Stimulated activated CD8-positive, alpha-beta memory T cell treated with anti-CD3 and anti-CD28 coated beads, Interleukin-7, amount 100 ng/mL, for 24 hours (primary cell): ENCODE data around the gene GALNT14.
"Not testable (repeated sequence)": the region's sequence is repeated elsewhere in the genome, so short reads cannot be mapped to it uniquely, and the experiment has no call there.

Experiments
- DNase-seq: peaks from one replicate; pipeline ENCODE4 v3.0.0-alpha.2; 2020; ENCODE audit warnings: low read depth

The GALNT14 gene, protein sequence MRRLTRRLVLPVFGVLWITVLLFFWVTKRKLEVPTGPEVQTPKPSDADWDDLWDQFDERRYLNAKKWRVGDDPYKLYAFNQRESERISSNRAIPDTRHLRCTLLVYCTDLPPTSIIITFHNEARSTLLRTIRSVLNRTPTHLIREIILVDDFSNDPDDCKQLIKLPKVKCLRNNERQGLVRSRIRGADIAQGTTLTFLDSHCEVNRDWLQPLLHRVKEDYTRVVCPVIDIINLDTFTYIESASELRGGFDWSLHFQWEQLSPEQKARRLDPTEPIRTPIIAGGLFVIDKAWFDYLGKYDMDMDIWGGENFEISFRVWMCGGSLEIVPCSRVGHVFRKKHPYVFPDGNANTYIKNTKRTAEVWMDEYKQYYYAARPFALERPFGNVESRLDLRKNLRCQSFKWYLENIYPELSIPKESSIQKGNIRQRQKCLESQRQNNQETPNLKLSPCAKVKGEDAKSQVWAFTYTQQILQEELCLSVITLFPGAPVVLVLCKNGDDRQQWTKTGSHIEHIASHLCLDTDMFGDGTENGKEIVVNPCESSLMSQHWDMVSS

DNA sequence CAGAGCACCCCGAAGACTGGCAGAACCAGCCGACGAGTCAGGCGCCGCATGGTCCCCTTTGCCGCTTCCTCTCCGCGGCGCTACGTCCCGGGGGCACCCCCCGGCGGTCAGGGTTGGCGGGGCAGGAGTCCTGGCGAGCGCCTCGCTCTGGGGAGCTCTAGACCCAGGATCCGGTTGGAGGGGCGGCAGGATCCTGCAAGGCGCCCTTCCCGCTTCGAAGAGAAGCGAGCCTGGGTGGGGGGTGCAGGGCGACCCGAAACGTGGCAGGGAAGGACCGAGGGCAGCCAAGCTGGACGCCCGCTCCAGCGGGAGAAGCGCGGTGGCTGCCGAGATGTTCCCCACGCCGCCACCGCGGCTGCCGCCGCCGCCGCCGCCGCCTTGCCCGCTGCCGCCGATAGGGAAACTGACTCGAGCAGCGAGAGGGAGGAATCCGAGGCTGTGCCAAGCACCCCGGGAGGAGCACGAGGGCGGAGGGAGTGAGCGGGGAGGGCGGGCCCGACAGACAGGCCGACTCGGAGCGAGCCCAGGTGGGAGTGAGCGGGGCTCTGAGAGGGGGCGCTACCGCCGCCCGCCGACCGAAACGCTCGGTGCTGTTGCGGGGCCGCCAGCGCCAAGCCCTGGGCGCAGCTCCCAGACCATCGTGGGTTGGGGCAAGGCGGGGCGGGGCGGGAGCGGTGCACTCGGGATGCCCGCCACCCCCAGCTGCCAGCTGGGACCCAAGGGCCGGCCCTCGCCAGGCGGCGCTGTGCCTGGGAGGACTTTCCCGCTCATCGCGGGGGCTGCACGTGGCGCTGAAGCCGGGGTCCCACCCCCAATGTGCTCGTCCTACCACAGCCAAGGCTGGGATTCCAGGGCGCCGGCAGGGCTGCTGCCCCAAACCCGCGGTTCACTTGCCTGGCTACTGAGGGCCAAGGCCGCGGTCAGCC, at the start of gene GALNT14:
Gene GALNT14 (minus strand): TSS at position 404 of the 926 bp plus-strand sequence. CDS start 354 bp downstream, at position 50.
- DNase-seq: peak; percentile 7

GRCh38 chr2:31187166-31187565, 48.9 kb upstream of the GALNT14 start:
- no peak for DNase-seq

DNA sequence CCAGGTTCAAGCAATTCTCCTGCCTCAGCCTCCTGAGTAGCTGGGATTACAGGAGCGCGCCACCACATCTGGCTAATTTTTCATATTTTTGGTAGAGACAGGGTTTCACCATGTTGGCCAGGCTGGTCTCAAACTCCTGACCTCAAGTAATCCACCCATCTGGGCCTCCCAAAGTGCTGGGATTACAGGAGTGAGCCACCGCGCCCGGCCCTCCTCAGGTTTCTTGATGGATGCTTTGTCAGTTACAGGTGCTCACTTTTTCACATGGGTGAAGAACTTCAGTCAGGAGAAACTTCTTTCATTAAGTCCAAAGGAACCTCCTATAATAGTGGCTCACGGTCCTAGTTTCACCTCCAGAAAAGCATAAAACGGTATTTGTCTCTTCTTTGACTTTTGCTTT, 45.7 kb upstream of the GALNT14 start:
- not testable (repeated sequence) for DNase-seq

- DNase-seq: no peak
Measured at GRCh38 chr2:31176742-31177141, 38.5 kb upstream of the GALNT14 start.

DNA sequence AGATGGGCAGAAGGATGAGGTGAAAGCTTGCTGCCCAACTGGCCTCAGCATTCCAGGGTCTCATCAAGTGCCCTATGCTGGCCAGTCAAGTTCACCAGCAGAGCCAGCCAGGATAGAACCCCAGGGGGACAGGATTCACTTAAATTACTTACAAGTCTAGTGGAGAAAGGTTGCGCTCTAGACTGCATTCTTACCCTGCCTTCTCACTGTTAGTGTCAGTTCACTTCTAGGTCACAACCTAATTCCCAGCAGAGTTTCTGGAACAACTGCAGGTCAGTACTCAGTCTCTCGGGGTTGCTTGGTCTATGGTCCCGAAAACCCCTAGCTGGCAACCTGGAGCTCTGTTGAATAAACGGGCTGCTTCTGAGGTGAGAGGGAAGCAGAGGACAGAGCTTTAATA, 32.9 kb upstream of the GALNT14 start:
- no peak for DNase-seq

GRCh38 chr2:31170071-31170698, 31.9 kb upstream of the GALNT14 start:
- peak; percentile 19 for DNase-seq

- DNase-seq: no peak
Measured at GRCh38 chr2:31168291-31168690, 30.1 kb upstream of the GALNT14 start.

- no peak for DNase-seq
Measured at GRCh38 chr2:31166925-31167324, 28.7 kb upstream of the GALNT14 start.

DNA sequence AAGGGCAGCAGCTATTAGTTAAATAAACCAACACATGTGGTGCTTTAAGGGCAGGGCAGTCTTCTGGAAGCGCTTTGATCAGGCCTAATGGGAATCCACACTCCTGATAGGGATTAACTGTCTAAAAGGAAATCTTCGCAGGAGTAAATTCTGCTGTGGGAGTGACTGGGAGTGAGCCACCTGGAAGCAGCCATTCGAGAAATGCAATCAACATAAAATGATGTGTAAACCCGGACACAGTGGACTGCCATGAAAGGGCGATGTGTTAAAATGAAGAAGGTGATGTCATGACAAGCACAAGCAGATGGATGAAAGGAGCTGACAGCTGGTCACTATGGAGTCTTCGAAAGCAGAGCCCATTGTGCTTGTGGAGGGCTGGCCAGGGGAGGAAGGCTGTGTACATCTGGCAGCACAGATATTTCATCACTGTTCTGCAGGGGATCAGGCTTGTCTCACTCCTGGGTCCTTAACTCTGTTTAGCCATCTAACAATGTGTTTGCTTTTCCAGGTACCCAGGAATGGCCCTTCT, 24.8 kb upstream of the GALNT14 start:
- no peak for DNase-seq

DNA sequence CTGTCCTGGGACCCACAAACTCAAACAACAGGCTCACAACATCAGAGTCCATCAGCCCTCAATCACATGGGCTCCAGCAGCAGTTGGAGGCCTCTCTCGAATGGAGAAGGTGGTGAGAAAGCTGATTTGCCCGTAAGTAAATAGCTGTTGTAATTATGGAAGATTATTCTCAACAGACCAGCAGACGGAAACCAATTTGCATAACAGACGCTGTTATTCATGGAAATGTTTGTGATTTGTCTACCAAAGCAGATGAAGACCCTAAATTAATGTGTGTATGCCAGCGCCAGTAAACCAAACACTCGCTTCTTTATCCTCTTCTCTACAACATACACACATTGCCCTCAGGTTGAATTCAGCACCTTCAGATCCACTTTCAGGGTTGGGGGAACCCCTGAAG, 23.4 kb upstream of the GALNT14 start:
- no peak for DNase-seq

- DNase-seq: no peak
Measured at GRCh38 chr2:31151501-31151900, 13.3 kb upstream of the GALNT14 start.

DNA sequence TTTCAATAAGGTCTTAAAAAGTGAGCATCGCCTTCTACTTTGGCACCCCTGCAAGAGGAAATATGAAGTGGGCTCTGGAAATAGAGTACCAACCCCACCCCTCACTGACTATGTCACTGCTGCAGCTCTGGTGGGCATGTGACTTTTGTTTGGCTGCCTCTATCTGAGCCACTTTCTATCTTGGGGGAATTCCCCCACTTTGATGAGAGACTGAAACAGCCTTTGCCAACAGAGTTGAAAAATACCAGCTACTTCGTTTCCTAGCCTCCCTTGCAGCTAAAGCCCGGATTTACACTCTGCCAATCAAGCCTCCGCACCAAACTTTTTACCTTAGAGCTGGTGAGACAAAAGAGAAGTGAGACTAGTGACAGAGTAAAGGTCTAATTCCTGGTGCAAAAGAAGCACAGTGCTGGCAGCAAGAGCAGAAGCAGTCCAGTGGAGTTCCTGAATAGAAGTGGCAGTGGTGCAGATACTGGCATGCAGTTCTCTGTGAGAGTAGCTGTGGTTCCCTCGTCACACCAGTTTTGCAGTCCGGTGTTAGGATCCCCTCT, 12.0 kb upstream of the GALNT14 start:
- no peak for DNase-seq

DNA sequence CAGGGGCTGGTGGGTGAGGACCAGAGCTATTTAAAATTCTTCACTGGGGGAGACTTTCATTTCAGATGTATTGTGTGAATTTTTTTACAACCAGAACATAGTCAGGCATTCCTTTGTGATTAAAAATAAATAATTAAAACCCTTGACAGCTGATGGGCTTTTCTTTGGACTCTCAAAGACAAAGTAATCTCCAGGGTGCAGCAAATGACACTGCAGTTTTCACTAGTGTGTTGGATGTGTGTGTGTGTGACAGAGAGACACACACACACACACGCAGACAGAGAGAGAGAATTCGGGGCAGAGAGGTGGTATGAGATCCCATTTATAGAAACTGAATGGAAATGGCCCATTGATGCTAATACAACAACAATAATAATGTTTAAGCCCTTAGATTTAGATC, 10.3 kb upstream of the GALNT14 start:
- no peak for DNase-seq

- DNase-seq: no peak
Measured at GRCh38 chr2:31147645-31148044, 9.4 kb upstream of the GALNT14 start.

- DNase-seq: no peak
Measured at GRCh38 chr2:31142110-31142509, 3.9 kb upstream of the GALNT14 start.

- no peak for DNase-seq
Measured at GRCh38 chr2:31141443-31142085, 3.3 kb upstream of the GALNT14 start.

GRCh38 chr2:31140151-31140550, 1.9 kb upstream of the GALNT14 start:
- no peak for DNase-seq

DNA sequence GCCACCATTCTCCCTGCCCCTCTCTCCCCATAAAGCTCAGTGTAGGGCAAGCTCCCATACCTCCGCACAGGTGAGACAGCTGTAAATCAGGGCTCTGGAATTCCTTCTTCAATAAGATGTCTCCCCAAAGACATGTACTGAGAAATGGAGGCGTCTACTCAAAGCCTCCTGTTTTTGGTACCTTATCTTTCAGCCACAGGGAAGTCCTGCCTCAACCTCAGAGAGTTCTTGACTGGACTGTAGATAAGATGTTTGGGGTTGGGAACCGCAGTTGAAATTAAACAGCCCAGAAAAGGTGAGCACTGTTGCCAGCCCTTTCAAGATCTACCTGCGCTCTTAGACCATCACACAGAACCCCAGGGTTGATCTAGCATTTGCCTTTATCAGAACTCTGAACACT, 1.4 kb upstream of the GALNT14 start:
- DNase-seq: no peak

DNA sequence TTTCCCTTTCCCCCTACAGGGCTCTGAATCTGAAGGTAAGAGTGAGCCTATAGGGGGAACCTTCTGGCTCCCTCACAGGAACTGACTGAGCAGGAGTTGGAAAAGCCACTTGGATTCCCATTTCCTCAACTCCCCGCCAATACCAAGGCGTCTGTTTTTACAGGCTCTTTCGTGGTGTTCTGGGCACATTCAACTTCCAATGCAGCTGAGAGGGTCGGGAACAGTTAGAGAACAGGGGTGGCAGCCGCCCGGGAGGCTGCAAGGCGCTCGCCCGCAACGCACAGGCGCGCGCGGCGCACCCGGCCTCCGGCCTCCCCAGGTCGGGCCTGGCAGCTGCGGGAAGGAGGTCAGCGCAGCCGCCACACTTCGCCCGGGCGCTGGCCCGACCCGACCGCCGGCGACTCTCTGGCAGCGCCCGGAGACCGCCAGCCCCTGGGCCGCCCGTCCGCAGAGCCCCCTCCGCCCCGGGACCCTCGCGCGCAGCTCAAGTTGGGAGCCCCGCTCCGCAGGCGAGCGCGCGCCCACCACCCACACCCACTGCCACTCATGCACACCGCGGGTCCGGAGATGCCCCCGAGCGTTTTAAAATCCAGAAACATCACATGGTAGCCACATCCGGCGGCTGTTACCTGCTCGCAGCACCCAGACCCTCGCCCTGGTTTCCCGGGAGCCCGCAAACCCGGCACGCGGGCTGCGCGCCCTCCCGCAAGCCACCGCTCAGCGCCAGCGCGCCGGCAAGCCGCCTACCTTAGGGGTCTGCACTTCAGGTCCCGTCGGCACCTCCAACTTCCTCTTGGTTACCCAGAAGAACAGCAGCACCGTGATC, 816 bp downstream of the GALNT14 start:
- no peak for DNase-seq

- DNase-seq: no peak
Measured at GRCh38 chr2:31136732-31137131, 1.5 kb downstream of the GALNT14 start.
